Trophoblast cell (in vitro differentiated cells and primary cell): ENCODE measurements around the gene SLC35E3.

Experiments
- DNase-seq, 2 donors: peaks; one replicate each; pipeline ENCODE4 v3.0.0-alpha.2; 2016
- H2AFZ ChIP-seq: 2 replicates; pipeline ENCODE4 v1.6.1; 2013; ENCODE audit warnings: low read length, moderate library complexity, mild to moderate bottlenecking; ENCODE audit not compliant: insufficient read depth, poor library complexity
- H2AK5ac ChIP-seq: 2 replicates; pipeline ENCODE4 v1.6.1; 2013; ENCODE audit warnings: mild to moderate bottlenecking, low read length
- H2BK120ac ChIP-seq: 2 replicates; pipeline ENCODE4 v1.6.1; 2013; ENCODE audit warnings: low read length, mild to moderate bottlenecking, moderate library complexity; ENCODE audit not compliant: insufficient read depth, poor library complexity
- H2BK12ac ChIP-seq: 2 replicates; pipeline ENCODE4 v1.6.1; 2013; ENCODE audit warnings: mild to moderate bottlenecking, low read length, moderate library complexity
- H2BK5ac ChIP-seq: 2 replicates; pipeline ENCODE4 v1.6.1; 2013; ENCODE audit warnings: low read length, low read depth, moderate library complexity, mild to moderate bottlenecking; ENCODE audit not compliant: poor library complexity
- H3K14ac ChIP-seq: 2 replicates; pipeline ENCODE4 v1.6.1; 2013; ENCODE audit warnings: mild to moderate bottlenecking, low read length
- H3K18ac ChIP-seq: 2 replicates; pipeline ENCODE4 v1.6.1; 2013; ENCODE audit warnings: mild to moderate bottlenecking, low read length
- H3K23ac ChIP-seq: 2 replicates; pipeline ENCODE4 v1.6.1; 2013; ENCODE audit warnings: low read length
- H3K27ac ChIP-seq: 2 replicates; pipeline ENCODE4 v1.5.1; 2013; ENCODE audit warnings: low read depth, mild to moderate bottlenecking, inconsistent platforms, low read length, moderate library complexity
- H3K27me3 ChIP-seq: 2 replicates; pipeline ENCODE4 v1.6.1; 2013; ENCODE audit warnings: inconsistent platforms, mild to moderate bottlenecking, low read length, moderate library complexity; ENCODE audit not compliant: insufficient read depth
- H3K36me3 ChIP-seq, 2 experiments: 1 replicate in 1 of 2; 2 replicates in 1 of 2; pipeline ENCODE4 v1.6.1; 2013; ENCODE audit warnings: low read length in 2 of 2, mild to moderate bottlenecking in 2 of 2, moderate library complexity in 1 of 2; ENCODE audit not compliant: insufficient read depth in 2 of 2, control insufficient read depth in 1 of 2
- H3K4ac ChIP-seq: 2 replicates; pipeline ENCODE4 v1.6.1; 2013; ENCODE audit warnings: low read depth, mild to moderate bottlenecking, low read length, moderate library complexity
- H3K4me1 ChIP-seq, 2 experiments: 1 replicate in 1 of 2; 2 replicates in 1 of 2; pipeline ENCODE4 v1.6.1; 2013; ENCODE audit warnings: low read length in 2 of 2, mild to moderate bottlenecking in 2 of 2, moderate library complexity in 1 of 2; ENCODE audit not compliant: insufficient read depth in 2 of 2, control insufficient read depth in 1 of 2
- H3K4me2 ChIP-seq: 2 replicates; pipeline ENCODE4 v1.6.1; 2013; ENCODE audit warnings: inconsistent platforms, mild to moderate bottlenecking, low read length, moderate library complexity
- H3K4me3 ChIP-seq: 2 replicates; pipeline ENCODE4 v1.5.1; 2013; ENCODE audit warnings: mild to moderate bottlenecking, low read depth, low read length, inconsistent platforms
- H3K79me1 ChIP-seq: one replicate; pipeline ENCODE4 v1.6.1; 2013; ENCODE audit warnings: low read length
- H3K79me2 ChIP-seq: 2 replicates; pipeline ENCODE4 v1.6.1; 2013; ENCODE audit warnings: low read length, mild to moderate bottlenecking; ENCODE audit not compliant: control insufficient read depth, insufficient read depth, poor library complexity
- H3K9ac ChIP-seq: 2 replicates; pipeline ENCODE4 v1.6.1; 2013; ENCODE audit warnings: mild to moderate bottlenecking, low read length
- H3K9me3 ChIP-seq: 2 replicates; pipeline ENCODE4 v1.6.1; 2013; ENCODE audit warnings: low read depth, mild to moderate bottlenecking, control low read depth, inconsistent platforms, low read length; ENCODE audit not compliant: insufficient read depth
- H4K12ac ChIP-seq: 2 replicates; pipeline ENCODE4 v1.6.1; 2013; ENCODE audit warnings: low read depth, mild to moderate bottlenecking, low read length, moderate library complexity
- H4K8ac ChIP-seq: 2 replicates; pipeline ENCODE4 v1.6.1; 2013; ENCODE audit warnings: low read depth, mild to moderate bottlenecking, low read length, moderate library complexity
- H4K91ac ChIP-seq: one replicate; pipeline ENCODE4 v1.6.1; 2013; ENCODE audit warnings: low read depth, mild to moderate bottlenecking, low read length, moderate library complexity
- WGBS: extraction: QIAGEN DNeasy Blood & Tissue Kit; methylation state at CpG from one replicate; pipeline ENCODE4 v1.1.7; 2013; ENCODE audit warnings: missing lambda C conversion rate; ENCODE audit not compliant: insufficient read length, insufficient coverage; ENCODE audit errors: extremely low coverage; 5-methylcytosine and 5-hydroxymethylcytosine counted together

Gene SLC35E3

GRCh38 chr12:68759852-68760251, 13.9 kb downstream of the SLC35E3 start:
- Histone ChIP-seq H2BK120ac (no peak overlapping the region), H3K9me3 (no peaks in the 10 kb centered on the region), H4K8ac (no peak overlapping the region), H3K4ac (no peak overlapping the region), H3K27me3 (no peaks in the 10 kb centered on the region), H3K4me3 (no peak overlapping the region), H2AK5ac (no peak overlapping the region), H2BK12ac (no peak overlapping the region), H3K23ac (no peak overlapping the region), H3K79me1 (no peaks in the 10 kb centered on the region), H3K36me3 (peaks cover 14 to 18% of the 10 kb centered on the region in 2 experiments), H2AFZ (no peak overlapping the region), H2BK5ac (no peak overlapping the region), H3K9ac (no peak overlapping the region), H3K4me1 (no peaks in the 10 kb centered on the region), H3K4me2 (no peak overlapping the region), H3K14ac (no peak overlapping the region), H4K12ac (no peak overlapping the region), H3K18ac (no peak overlapping the region), H3K27ac (no peak overlapping the region), H4K91ac (no peak overlapping the region), H3K79me2 (no peaks in the 10 kb centered on the region)
- peak; percentile 70 to 84 for DNase-seq
- no CpG with 5 or more reads among the region's 5 CpGs for WGBS

- Histone ChIP-seq H3K14ac (no peak overlapping the region), H3K27ac (no peak overlapping the region), H2AFZ (no peak overlapping the region), H2BK120ac (no peak overlapping the region), H3K23ac (no peak overlapping the region), H3K4ac (no peak overlapping the region), H3K18ac (no peak overlapping the region), H2BK5ac (no peak overlapping the region), H3K4me2 (no peak overlapping the region), H2BK12ac (no peak overlapping the region), H3K27me3 (no peaks in the 10 kb centered on the region), H3K9me3 (no peaks in the 10 kb centered on the region), H4K12ac (no peak overlapping the region), H2AK5ac (no peak overlapping the region), H3K9ac (no peak overlapping the region), H3K4me3 (no peak overlapping the region), H4K8ac (no peak overlapping the region), H4K91ac (no peak overlapping the region), H3K4me1 (no peaks in the 10 kb centered on the region), H3K36me3 (peaks cover 11 to 15% of the 10 kb centered on the region in 2 experiments), H3K79me1 (no peaks in the 10 kb centered on the region), H3K79me2 (no peaks in the 10 kb centered on the region)
- DNase-seq = no peak
- no CpG with 5 or more reads among the region's 7 CpGs for WGBS
Measured at GRCh38 chr12:68760806-68761441, 14.9 kb downstream of the SLC35E3 start.

- Histone ChIP-seq H3K79me2 (no peaks in the 10 kb centered on the region), H3K79me1 (no peaks in the 10 kb centered on the region), H4K12ac (no peak overlapping the region), H3K4ac (no peak overlapping the region), H3K4me1 (no peaks in the 10 kb centered on the region), H3K9me3 (no peaks in the 10 kb centered on the region), H4K8ac (no peak overlapping the region), H3K23ac (no peak overlapping the region), H3K14ac (no peak overlapping the region), H2BK5ac (no peak overlapping the region), H3K27me3 (no peaks in the 10 kb centered on the region), H2BK12ac (no peak overlapping the region), H3K4me2 (no peak overlapping the region), H4K91ac (no peak overlapping the region), H3K36me3 (peaks cover 11 to 15% of the 10 kb centered on the region in 2 experiments), H2BK120ac (no peak overlapping the region), H3K27ac (no peak overlapping the region), H3K18ac (no peak overlapping the region), H2AK5ac (no peak overlapping the region), H3K4me3 (no peak overlapping the region), H3K9ac (no peak overlapping the region), H2AFZ (no peak overlapping the region)
- DNase-seq = no peak
- no CpG with 5 or more reads among the region's 3 CpGs for WGBS
Measured at GRCh38 chr12:68761442-68761812, 15.5 kb downstream of the SLC35E3 start.

- Histone ChIP-seq H4K91ac (no peak overlapping the region), H4K12ac (no peak overlapping the region), H3K4ac (no peak overlapping the region), H3K36me3 (peaks cover 12 to 15% of the 10 kb centered on the region in 2 experiments), H3K9ac (no peak overlapping the region), H4K8ac (no peak overlapping the region), H3K9me3 (no peaks in the 10 kb centered on the region), H3K18ac (no peak overlapping the region), H2BK12ac (no peak overlapping the region), H2AFZ (no peak overlapping the region), H3K27ac (no peak overlapping the region), H2BK120ac (no peak overlapping the region), H3K27me3 (no peaks in the 10 kb centered on the region), H3K4me2 (no peak overlapping the region), H2BK5ac (no peak overlapping the region), H3K23ac (no peak overlapping the region), H3K79me2 (no peaks in the 10 kb centered on the region), H2AK5ac (no peak overlapping the region), H3K4me1 (no peaks in the 10 kb centered on the region), H3K14ac (no peak overlapping the region), H3K79me1 (no peaks in the 10 kb centered on the region), H3K4me3 (no peak overlapping the region)
- WGBS = no CpG with 5 or more reads among the region's 8 CpGs
- no peak for DNase-seq
Measured at GRCh38 chr12:68761901-68762630, 16.1 kb downstream of the SLC35E3 start.
